Coronary artery (tissue), 2 donors: ENCODE data around the gene SNX19.

Source experiments
- DNase-seq: peaks from one replicate; pipeline ENCODE4 v3.0.0-alpha.2; 2017; ENCODE audit warnings: low spot score
- H3K27ac ChIP-seq, 2 donors: fragments of 200-600 bp; sonication (generic); one replicate each; pipeline ENCODE4 v1.5.1; 2016 to 2019
- H3K4me3 ChIP-seq: fragments of 200-600 bp; sonication (generic); 2 replicates; pipeline ENCODE4 v1.5.1; 2016; ENCODE audit warnings: mild to moderate bottlenecking, moderate library complexity
- CTCF ChIP-seq: fragments of 200-600 bp; sonication (generic); IDR thresholded peaks from one replicate; pipeline ENCODE4 v1.5.1; 2019; ENCODE audit warnings: antibody characterized with exemption

The SNX19 gene

GRCh38 chr11:130839981-130840666 is 76.2 kb downstream of the SNX19 start:
- no peak for TF ChIP-seq CTCF
- Histone ChIP-seq H3K4me3 (no peak overlapping the region), H3K27ac (peak overlapping the region; percentile 49 to 55)
- DNase-seq: no peak

- Histone ChIP-seq H3K4me3 (no peak overlapping the region), H3K27ac (no peak overlapping the region)
- TF ChIP-seq CTCF: no peak
- no peak for DNase-seq
Measured at GRCh38 chr11:130837194-130837593, 79.1 kb downstream of the SNX19 start.

GRCh38 chr11:130834886-130835285 is 81.4 kb downstream of the SNX19 start:
- Histone ChIP-seq H3K4me3 (no peak overlapping the region), H3K27ac (no peak overlapping the region)
- TF ChIP-seq CTCF: no peak
- DNase-seq: no peak

- Histone ChIP-seq H3K4me3 (no peak overlapping the region), H3K27ac (no peak overlapping the region)
- DNase-seq: no peak
- no peak for TF ChIP-seq CTCF
Measured at GRCh38 chr11:130832566-130833425, 83.5 kb downstream of the SNX19 start.

- Histone ChIP-seq H3K4me3 (no peak overlapping the region), H3K27ac (no peak overlapping the region)
- TF ChIP-seq CTCF: no peak
- DNase-seq: no peak
Measured at GRCh38 chr11:130831976-130832375, 84.3 kb downstream of the SNX19 start.

GRCh38 chr11:130831506-130831905 is 84.8 kb downstream of the SNX19 start:
- no peak for DNase-seq
- no peak for TF ChIP-seq CTCF
- H3K4me3 ChIP-seq: no peak overlapping the region
- no peak overlapping the region for H3K27ac ChIP-seq

GRCh38 chr11:130830566-130830965 is 85.7 kb downstream of the SNX19 start:
- no peak for DNase-seq
- Histone ChIP-seq H3K4me3 (no peak overlapping the region), H3K27ac (peak overlapping the region in 1 of 2 donors; percentile 7)
- no peak for TF ChIP-seq CTCF
